ENCODE results near the gene KRR1.
"Not testable (repeated sequence)": the region's sequence is repeated elsewhere in the genome, so short reads cannot be mapped to it uniquely, and the experiment has no call there.

Gene KRR1

DNA sequence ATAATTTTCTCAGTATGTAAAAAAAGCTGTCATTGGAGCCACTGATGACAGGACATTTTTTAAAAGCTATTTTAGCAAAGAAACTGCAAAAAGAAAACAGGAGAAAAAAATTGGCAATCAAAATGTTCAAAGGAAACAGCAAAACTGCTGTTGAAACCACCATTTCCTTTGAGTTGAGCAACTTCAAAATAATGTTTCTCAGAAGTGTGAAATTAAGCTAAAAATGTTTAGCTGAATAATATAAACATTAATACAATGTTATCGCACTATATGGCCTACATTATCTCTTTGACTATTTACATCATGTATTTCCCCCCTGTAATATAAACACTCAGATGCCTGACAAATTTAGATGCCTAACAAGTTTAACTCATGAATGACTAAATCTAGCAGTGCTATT lies 54.2 kb downstream of the KRR1 start:
- H3K4me3 ChIP-seq (ENCODE audit: low read depth, low read length) = no peak overlapping the region
- no peak for TF ChIP-seq CTCF (IDR thresholded peaks at IDR 0.05; ENCODE audit: low read depth, low read length)

- TF ChIP-seq CTCF (IDR thresholded peaks at IDR 0.05; ENCODE audit: low read depth, low read length) = no peak
- no peak overlapping the region for H3K4me3 ChIP-seq (ENCODE audit: low read depth, low read length)
Measured at GRCh38 chr12:75455839-75456238, 55.6 kb downstream of the KRR1 start.

DNA sequence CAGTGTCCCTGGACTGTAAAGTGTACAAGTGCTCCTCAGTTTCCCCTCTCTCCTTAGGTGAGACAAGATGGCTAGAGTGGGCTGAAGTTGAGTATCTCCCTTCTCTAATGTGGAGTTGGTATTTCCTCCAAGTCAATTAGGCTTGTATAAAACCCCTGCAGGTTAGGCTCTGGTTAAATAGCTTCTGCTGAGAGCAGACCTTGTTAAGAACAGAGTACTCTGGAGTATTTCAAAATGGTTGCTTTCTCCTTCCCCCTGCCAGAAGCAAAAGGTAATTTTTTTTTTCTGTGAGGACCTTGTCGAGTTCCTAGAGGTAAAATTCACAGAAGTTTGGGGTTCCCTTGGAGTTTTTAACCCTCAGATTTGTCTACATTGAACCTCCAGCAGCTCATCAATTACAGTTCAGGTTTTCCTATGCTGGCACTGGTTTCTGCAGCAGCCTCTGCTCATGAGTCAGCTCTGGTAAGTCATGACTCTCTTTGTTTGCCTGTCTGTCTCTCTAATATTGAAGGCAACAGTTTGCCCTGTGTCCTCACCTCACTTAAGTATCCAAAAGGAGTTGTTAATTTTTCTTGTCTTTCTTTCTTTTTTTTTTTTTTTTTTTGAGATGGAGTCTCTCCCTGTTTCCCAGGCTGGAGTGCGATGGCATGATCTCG lies 58.6 kb downstream of the KRR1 start:
- H3K4me3 ChIP-seq (ENCODE audit: low read depth, low read length) = no peak overlapping the region
- TF ChIP-seq CTCF (IDR thresholded peaks at IDR 0.05; ENCODE audit: low read depth, low read length) = no peak

DNA sequence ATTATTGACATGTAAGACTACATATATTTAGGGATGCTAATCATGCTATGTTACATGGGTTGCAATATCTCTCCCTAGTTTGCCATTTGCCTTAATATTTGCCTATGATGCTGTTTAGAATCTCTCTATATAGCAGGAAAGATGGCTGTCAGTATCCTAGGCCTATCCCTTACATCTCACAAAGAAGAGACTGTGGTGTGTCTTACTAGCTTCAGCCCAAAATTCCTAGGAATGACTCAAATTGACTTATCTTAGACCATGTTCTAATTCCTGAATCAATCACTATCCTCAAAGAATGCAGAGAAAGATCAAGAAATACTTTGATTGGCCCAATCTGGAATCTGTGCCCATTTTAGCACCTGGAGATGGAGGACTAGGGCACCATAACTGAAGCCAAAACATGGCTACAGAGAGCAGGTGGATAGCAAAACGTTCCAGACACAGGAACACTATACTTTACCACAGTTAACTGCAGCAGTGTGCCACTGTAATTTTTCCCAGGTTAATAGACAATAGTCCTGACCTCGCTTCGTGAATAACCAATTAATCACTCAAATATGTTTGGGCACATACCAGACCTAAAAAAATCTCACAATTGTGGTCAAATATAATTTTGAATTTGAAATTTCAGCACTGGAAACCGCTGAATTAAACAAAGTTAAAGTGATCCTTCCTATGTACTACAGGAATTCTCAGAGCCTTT lies 63.6 kb downstream of the KRR1 start:
- TF ChIP-seq CTCF (IDR thresholded peaks at IDR 0.05; ENCODE audit: low read depth, low read length) = no peak
- H3K4me3 ChIP-seq (ENCODE audit: low read depth, low read length) = no peak overlapping the region

DNA sequence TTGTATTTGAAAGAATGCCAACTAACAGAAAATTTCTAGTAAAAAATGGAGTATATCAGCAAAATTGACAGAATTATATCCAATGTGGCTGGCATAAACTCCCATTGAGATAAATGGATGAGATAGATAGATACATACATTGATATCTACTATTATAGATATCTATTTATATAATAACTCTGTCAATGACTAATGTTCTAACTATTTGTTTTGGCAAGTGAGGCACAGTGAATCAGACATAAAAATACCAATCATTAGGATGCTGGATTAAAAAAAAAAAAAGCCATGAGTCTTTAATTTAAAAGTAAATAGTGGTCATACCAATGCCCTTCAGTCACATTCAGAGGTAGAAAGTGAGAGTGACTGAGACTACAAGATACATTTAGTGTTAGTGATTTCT lies 64.6 kb downstream of the KRR1 start:
- TF ChIP-seq CTCF (IDR thresholded peaks at IDR 0.05; ENCODE audit: low read depth, low read length) = no peak
- no peak overlapping the region for H3K4me3 ChIP-seq (ENCODE audit: low read depth, low read length)

DNA sequence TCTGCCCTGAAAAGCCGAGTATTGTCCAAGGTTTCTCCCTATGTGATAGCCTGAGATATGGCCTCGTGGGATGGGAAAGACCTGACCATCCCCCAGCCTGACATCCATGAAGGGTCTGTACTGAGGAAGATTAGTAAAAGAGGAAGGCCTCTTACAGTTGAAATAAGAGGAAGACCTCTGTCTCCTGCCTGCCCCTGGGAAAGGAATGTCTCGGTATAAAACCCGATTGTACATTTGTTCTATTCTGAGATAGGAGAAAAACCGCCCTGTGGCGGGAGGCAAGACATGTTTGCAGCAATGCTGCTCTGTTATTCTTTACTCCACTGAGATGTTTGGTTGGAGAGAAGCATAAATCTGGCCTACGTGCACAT lies 66.3 kb downstream of the KRR1 start:
- not testable (repeated sequence) for H3K4me3 ChIP-seq (ENCODE audit: low read depth, low read length)

DNA sequence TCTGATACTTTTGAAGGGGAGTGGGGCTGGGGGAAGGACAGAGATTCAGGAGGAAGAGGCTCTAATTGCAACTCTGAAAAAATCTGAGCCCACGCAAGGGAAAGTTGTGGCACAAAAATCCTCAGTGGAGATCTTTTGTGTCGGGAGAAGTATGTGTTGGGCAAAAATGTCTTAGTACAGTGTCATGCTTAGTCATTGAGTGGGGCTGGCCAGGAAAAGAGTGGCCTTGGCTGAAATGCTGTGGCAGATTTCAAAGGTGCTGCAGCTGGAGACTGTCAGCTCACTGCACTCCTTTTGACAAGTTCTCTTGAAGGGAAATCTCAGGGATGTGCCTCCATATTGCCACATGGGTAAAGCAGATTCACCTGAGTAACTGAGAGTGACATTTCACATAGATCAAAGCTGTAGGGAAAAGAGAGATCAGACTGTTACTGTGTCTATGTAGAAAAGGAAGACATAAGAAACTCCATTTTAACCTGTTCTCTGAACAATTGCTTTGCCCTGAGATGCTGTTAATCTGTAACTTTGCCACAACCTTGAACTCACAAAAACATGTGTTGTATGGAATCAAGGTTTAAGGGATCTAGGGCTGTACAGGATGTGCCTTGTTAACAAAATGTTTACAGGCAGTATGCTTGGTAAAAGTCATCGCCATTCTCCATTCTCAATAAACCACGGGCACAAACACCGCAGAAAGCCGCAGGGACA lies 66.8 kb downstream of the KRR1 start:
- no peak overlapping the region for H3K4me3 ChIP-seq (ENCODE audit: low read depth, low read length)
- TF ChIP-seq CTCF (IDR thresholded peaks at IDR 0.05; ENCODE audit: low read depth, low read length) = no peak
